Pancreas (tissue), 10 donors: ENCODE data around the gene INO80D. TPM values are rescaled to one million over a fixed set of nuclear protein-coding genes. Genes with fewer than 3 reads are reported as not detected.

Experiments used
- ATAC-seq, 4 donors: fragments of 200-7000 bp; cut with Tn5 transposase; one replicate each; pipeline versions ENCODE4 v1.8.0 to v1.9.1; 2020; ENCODE audit warnings: mild to moderate bottlenecking in 4 of 4, moderate library complexity in 4 of 4
- DNase-seq, 6 donors: peaks; one replicate each; pipeline ENCODE4 v3.0.0-alpha.2; 2020
- FAIRE-seq: peaks from 2 replicates; lab custom pipeline; 2012; peaks lifted over from hg19 to GRCh38; lab: Jason Lieb, UNC
- H3K27ac ChIP-seq, 4 donors: fragments of 200-600 bp; sonication (generic); 1 replicate in 3 of 4; 2 replicates in 1 of 4; pipeline versions ENCODE4 v1.5.0 to v1.8.0; 2020
- H3K27me3 ChIP-seq, 4 donors: fragments of 200-600 bp; one replicate each; pipeline ENCODE4 v1.8.0; 2021
- H3K36me3 ChIP-seq, 3 donors: fragments of 200-600 bp; sonication (generic) in 1 of 3; one replicate each; pipeline versions ENCODE4 v1.5.0 to v1.8.0; 2020 to 2021
- H3K4me1 ChIP-seq, 3 donors: fragments of 200-600 bp; one replicate each; pipeline ENCODE4 v1.8.0; 2021
- H3K4me3 ChIP-seq, 4 donors: fragments of 200-600 bp; sonication (generic) in 2 of 4; one replicate each; pipeline versions ENCODE4 v1.5.0 to v1.8.0; 2020 to 2021
- H3K9me3 ChIP-seq, 4 donors: fragments of 200-600 bp; one replicate each; pipeline ENCODE4 v1.8.0; 2021
- WGBS, 2 donors: extraction: QIAGEN DNeasy Blood & Tissue Kit; methylation state at CpG; one replicate each; pipeline ENCODE4 v1.1.7; 2013; 5-methylcytosine and 5-hydroxymethylcytosine counted together
- intact Hi-C, 3 donors: fragments of 100-400 bp; cut with DNase I; formaldehyde crosslinking; loops; one replicate each; pipeline versions ENCODE4 v1.11.1 to v1.14.2; 2022
- polyA plus RNA-seq, 2 donors: library from polyadenylated mRNA; stranded (reverse); fragments of 200-250 nt; gene quantifications; one replicate each; pipeline ENCODE4 v1.2.3, GENCODE V29; 2013
- total RNA-seq, 6 donors: library from RNA; stranded (reverse); fragmentation: NEBNext Ultra II Directional in 4 of 6; extraction: Animal tissue kit (Norgen Biotek cat#: 25700) in 4 of 6; gene quantifications; one replicate each; pipeline versions ENCODE4 v1.2.1 to v1.2.4, GENCODE V29; 2021 to 2023
- TF ChIP-seq, protein P1 (sequence below), 4 donors: fragments of 200-600 bp; sonication (generic) in 3 of 4; IDR thresholded peaks; one replicate each; pipeline versions ENCODE4 v1.5.0 to v1.8.0; 2021; ENCODE audit warnings: antibody characterized with exemption in 4 of 4
- donor health status: healthy with polysubstance abuse.
- donor health status: DM: no; HTN: no; CAD: no; lungs with moderate emphysema.
- donor health status: DM: no; HTN: no; CAD: no.
- donor health status: control.
- donor health status: control.
- donor health status: Bipolar disorder and iron deficiency.
- donor health status: DM: yes; HTN: yes; CAD: no.
- donor health status: DM: no; HTN: no; CAD: no.
- donor health status: DM: no; HTN: no; CAD: no.
- donor health status: DM: yes; HTN: yes; CAD: no.

The INO80D gene
- total and polyA plus RNA-seq, 8 donors: 2.7 to 15.0 (median 9.9) TPM

DNA sequence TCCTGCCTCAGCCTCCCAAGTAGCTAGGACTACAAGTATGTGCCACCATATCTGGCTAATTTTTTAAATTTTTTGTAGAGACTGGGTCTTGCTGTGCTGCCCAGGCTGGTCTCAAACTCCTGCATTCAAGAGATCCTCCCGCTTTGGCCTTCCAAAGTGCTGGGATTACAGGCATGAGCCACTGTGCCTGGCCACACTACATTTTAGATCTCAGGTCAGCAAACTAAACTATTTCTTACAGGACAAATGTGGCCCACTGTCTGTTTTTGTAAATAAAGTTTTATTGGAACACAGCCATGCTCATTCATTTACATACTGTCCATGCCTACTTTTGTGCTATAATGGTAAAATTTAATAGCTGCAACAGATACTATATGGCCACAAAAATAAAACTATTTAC, 17.8 kb downstream of the INO80D start:
- TF ChIP-seq, protein P1, sequence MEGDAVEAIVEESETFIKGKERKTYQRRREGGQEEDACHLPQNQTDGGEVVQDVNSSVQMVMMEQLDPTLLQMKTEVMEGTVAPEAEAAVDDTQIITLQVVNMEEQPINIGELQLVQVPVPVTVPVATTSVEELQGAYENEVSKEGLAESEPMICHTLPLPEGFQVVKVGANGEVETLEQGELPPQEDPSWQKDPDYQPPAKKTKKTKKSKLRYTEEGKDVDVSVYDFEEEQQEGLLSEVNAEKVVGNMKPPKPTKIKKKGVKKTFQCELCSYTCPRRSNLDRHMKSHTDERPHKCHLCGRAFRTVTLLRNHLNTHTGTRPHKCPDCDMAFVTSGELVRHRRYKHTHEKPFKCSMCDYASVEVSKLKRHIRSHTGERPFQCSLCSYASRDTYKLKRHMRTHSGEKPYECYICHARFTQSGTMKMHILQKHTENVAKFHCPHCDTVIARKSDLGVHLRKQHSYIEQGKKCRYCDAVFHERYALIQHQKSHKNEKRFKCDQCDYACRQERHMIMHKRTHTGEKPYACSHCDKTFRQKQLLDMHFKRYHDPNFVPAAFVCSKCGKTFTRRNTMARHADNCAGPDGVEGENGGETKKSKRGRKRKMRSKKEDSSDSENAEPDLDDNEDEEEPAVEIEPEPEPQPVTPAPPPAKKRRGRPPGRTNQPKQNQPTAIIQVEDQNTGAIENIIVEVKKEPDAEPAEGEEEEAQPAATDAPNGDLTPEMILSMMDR (IDR thresholded peaks at IDR 0.05): no peak
- no peak overlapping the region for H3K4me3 ChIP-seq
- DNase-seq (no peak), FAIRE-seq (no peak), ATAC-seq (no peak)
- intact Hi-C loops: no loop called here
- no peaks in the 10 kb centered on the region for H3K9me3 ChIP-seq
- H3K4me1 ChIP-seq: no peaks in the 10 kb centered on the region
- H3K27me3 ChIP-seq: no peaks in the 10 kb centered on the region
- 98 to 100% methylated on average over 1 of the region's 1 CpG for WGBS, 2 donors
- H3K27ac ChIP-seq: no peak overlapping the region
- no peaks in the 10 kb centered on the region for H3K36me3 ChIP-seq

DNA sequence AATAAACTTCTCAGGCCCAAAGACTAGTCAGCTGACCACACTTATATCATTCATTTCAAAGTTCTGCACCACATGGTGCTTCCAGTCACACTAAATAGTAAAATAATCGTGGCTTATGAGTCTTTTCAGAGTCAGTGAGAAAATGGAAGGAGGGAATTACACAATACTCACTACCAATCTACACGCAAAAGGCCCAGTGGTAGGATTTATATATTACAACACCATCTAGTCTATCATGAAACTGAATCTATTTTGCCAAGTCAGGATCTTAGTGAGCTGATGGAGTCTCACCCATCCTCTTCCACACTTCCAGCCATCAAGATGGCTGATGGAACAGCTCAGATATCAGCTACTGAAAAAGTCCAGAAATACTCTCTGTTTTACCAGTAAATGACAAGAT, 21.9 kb downstream of the INO80D start:
- no peaks in the 10 kb centered on the region for H3K27me3 ChIP-seq
- no peak overlapping the region for H3K27ac ChIP-seq
- FAIRE-seq (no peak), DNase-seq (no peak), ATAC-seq (no peak)
- TF ChIP-seq, protein P1 (IDR thresholded peaks at IDR 0.05): no peak
- no peak overlapping the region for H3K4me3 ChIP-seq
- peaks cover 0 to 14% (median 0%) of the 10 kb centered on the region in 3 donors for H3K36me3 ChIP-seq
- H3K4me1 ChIP-seq: no peaks in the 10 kb centered on the region
- WGBS, 2 donors: 87 to 97% methylated on average over 2 of the region's 2 CpGs
- no peaks in the 10 kb centered on the region for H3K9me3 ChIP-seq
- intact Hi-C loops: no loop called here

DNA sequence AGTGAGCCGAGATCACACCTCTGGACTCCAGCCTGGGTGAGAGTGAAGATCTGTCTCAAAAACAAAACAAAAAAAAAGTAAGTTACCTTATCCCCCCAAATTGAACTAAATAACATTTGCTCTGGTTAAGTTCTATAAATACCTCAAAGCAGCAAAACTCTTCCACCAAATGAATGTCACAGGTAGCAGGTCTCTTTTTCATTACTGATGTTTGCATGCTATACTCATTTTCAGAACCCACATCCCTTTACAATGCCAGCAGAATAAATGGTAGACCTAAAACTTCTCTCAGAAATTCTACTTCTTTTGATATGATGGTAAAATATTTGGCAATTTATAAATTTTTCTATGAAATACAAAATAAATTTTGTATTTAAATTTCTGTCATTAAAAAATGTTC, 22.3 kb downstream of the INO80D start:
- DNase-seq: no peak
- FAIRE-seq: no peak
- TF ChIP-seq, protein P1 (IDR thresholded peaks at IDR 0.05): no peak
- H3K27me3 ChIP-seq: no peaks in the 10 kb centered on the region
- no peak overlapping the region for H3K27ac ChIP-seq
- intact Hi-C loops: no loop called here
- no peaks in the 10 kb centered on the region for H3K9me3 ChIP-seq
- WGBS, 2 donors: 100% methylated on average over 1 of the region's 1 CpG
- ATAC-seq: no peak
- H3K4me1 ChIP-seq: no peaks in the 10 kb centered on the region
- H3K36me3 ChIP-seq: peaks cover 0 to 14% (median 0%) of the 10 kb centered on the region in 3 donors
- no peak overlapping the region for H3K4me3 ChIP-seq

DNA sequence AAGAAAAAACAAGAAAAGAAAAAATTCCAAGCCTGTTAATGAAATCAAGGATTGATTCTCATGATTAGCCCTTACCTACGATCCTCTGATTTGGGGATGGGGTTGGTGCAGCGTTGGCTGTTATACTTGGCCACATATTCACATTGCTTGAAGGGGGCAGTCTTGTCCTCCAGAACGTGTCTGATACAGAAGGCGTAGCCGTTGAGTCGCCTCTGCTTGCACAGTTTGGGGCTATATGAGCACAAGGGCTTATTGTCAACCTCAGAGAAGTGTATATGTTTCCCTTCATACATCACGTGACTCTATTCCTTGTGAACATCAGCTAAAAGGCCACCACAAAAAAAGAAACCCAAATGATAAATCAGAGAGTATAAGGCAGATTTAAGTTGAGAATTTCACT, 23.2 kb downstream of the INO80D start:
- peaks cover 0 to 14% (median 0%) of the 10 kb centered on the region in 3 donors for H3K36me3 ChIP-seq
- TF ChIP-seq, protein P1 (IDR thresholded peaks at IDR 0.05): no peak
- FAIRE-seq (no peak), ATAC-seq (no peak), DNase-seq (no peak)
- 89 to 91% methylated on average over 7 of the region's 7 CpGs for WGBS, 2 donors
- no peaks in the 10 kb centered on the region for H3K27me3 ChIP-seq
- no peaks in the 10 kb centered on the region for H3K9me3 ChIP-seq
- H3K27ac ChIP-seq: no peak overlapping the region
- intact Hi-C loops: no loop called here
- H3K4me1 ChIP-seq: no peaks in the 10 kb centered on the region
- no peak overlapping the region for H3K4me3 ChIP-seq

DNA sequence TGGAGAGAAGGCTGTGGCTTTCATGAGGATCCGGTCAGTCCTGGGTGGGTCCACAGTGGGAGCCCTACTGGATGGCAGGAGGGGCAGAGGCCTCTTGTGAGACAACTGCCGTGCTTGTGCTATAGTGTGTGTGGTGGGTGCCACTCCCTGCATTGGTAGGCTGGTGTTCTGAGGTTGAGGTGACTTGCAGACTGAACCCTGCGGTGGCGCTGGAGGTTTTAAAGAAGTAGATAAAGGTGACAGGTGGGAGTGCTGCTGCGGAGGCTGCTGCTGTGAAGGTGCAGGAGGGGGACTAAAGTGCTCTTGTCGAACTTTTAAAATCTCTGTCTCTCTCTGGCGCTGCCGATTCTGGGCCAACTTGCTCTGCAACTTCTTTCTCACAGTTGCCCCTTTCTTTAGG, 29.7 kb downstream of the INO80D start:
- no peaks in the 10 kb centered on the region for H3K27me3 ChIP-seq
- no peak for DNase-seq
- TF ChIP-seq, protein P1 (IDR thresholded peaks at IDR 0.05): no peak
- no peak overlapping the region for H3K4me3 ChIP-seq
- peaks cover 0 to 12% (median 9%) of the 10 kb centered on the region in 3 donors for H3K4me1 ChIP-seq
- no peak overlapping the region for H3K27ac ChIP-seq
- H3K36me3 ChIP-seq: peaks cover 0 to 17% (median 5%) of the 10 kb centered on the region in 3 donors
- intact Hi-C loops: no loop called here
- H3K9me3 ChIP-seq: no peaks in the 10 kb centered on the region
- 90% methylated on average over 8 of the region's 8 CpGs for WGBS, 2 donors
- FAIRE-seq: no peak
- ATAC-seq: no peak
